GM18526 (cell line): Measurements from ENCODE around the gene C1QTNF5.

ENCODE experiments used
- POLR2A ChIP-seq: IDR thresholded peaks from 3 replicates; pipeline ENCODE4 v1.6.1; 2011; ENCODE audit not compliant: insufficient read length; ENCODE audit errors: extremely low read depth

Gene C1QTNF5

DNA sequence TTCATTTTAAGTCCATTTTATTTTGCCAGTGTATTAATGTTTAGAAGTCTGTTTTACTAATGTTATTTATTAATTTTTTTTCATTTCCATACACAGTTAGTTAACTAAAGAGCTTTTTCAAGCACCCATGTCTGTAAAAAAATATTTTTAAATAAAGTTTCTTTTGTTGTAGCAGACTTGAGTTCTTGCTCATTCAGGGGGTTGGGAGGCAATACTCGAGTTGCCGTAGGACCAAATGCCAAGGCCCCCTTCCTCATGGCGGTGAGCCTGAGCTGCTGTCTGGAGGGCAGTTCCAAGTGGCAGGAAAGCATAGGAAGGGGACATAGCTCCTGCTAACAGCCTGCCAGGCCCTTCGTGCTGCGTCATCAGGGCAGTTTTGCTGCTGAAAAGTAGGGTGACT lies 32.7 kb downstream of the C1QTNF5 start:
- no peak for TF ChIP-seq POLR2A

DNA sequence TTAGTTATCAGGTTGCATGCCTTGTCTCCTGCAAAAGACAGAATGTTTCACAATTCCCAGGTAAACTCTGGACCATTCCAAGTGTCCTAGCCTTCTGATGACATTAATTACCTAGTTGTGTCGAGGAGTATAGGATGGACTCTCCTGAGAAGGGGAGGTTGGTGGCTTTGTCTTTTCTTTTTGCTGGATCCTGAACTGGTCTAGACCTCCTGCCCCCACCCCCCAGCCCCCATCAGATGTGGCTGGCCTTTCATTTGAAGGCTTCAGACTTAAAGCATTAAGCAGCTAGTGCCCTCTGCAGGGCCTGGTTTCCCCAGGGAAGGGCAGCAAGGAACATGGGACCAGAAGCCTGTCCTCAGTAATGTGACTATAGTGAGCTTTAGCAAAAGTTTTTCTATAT lies 33.5 kb downstream of the C1QTNF5 start:
- TF ChIP-seq POLR2A: no peak

DNA sequence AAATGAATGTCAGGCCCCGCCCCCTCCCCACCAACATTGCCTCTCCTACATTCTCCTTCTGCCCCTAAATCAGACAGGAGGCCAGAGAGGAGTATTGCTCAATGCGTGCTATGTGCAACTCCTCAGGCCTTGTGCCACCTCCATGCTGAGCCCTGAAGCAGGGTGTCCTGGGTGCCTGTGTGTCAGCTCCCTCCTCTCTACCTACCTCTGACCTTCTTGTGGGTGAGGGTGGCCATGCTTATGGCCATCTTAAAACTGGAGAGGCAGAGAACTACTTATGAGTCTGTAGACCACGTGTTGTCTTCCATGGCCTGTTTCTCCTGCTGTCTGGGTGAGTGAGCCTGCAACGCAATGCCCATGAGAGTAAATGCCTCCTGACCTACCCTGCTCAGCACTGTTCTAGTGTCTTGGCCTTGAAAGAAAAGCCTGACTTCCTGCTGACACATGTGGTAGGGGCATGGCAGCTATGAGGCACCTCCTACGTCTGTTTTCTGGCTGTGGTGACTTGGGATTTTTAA lies 34.3 kb downstream of the C1QTNF5 start:
- no peak for TF ChIP-seq POLR2A

DNA sequence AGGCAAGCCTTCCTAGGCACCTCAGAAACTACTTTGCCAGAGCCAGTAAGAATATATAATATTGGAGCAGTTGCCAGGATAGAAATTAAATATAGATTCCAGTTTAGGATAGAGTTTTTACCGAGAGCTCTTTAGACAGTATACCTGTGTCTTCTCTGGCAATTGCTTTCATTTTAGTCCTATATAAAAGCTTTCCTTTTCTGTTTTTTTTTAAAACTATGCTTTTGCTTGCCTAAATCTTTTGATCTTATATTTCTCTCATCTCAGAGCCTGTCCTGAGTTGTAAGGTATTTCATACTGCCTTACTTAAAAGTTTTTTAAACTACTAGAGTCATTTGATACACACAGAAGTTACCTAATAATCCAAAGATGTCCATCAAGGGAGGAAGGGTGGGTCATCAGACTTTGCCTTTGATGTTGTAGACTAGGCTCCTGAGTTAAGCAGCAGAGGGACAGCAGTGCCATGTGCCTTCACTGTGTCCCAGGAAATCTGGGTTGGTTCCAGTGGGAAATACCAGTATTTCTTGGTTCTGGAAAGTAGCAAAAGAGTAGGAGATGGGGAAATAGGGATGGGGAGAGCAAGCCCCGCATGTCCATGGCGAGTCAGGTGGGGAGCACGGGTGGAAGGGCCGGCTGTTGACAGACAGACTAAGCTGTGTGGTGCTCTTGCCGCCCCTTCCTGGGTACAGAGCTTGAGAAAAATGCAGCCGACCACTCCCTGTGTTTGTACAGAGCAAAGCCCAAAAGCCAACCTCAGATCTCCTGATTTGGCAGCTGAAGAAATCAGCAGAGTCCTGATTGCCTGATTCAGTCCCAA lies 34.9 kb downstream of the C1QTNF5 start:
- no peak for TF ChIP-seq POLR2A

DNA sequence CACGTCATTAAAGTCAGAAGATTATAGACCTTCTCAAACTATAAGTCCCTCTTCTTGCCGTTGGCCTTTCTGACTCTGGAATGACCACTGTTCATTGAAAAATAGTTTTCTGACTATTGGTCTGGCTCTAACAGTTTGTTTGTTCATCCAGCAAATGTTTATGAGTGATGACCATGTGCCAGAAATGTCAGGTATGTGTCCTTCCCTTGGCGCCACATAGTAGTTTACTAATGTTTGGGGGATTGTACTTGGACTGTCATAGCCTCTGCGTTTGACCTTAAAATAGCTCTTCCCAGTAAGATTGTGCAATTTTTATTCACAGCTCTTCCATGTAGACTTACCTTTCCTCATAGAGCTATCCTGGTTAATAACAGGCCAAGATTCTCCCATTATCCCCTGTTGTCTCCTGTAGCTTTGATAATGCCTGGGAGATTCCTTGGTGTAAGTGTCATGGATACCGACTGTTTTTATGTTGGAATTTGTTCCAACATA lies 37.4 kb downstream of the C1QTNF5 start:
- no peak for TF ChIP-seq POLR2A

DNA sequence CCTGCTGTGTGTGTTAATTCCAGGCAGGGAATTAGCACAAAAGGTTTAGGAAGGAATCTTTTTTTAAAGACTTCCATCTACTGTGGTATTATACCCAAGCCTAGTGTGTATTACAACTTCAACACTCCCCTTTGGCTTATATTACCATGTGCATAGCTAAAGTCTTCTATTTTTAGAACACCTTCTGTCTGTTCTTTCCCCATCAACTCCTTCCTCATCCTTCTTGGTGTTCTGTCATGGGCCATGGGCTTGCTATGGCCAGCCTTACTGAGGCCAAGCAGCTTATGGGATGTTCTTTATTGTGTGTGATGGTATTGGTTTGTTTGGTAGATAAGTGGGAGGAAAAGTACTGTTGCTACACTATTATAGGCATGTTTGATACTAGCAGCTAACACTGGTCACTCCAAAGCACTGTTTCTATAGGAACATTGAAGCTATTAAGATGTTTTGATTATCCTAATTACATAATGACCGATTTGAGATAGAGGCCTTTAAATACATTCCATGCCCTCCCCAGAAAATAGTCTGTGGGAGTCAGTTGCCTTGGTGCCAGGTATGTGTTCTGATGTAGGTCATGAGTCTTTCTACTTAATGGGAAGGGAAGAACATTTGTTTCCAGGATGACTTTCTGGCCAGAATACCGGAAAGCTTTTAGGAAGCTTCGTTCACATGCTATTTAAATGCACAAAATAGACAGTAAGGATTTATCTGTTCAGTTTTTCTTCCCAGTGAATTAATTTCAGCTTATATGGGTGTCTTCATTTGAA lies 40.3 kb downstream of the C1QTNF5 start:
- TF ChIP-seq POLR2A: no peak

DNA sequence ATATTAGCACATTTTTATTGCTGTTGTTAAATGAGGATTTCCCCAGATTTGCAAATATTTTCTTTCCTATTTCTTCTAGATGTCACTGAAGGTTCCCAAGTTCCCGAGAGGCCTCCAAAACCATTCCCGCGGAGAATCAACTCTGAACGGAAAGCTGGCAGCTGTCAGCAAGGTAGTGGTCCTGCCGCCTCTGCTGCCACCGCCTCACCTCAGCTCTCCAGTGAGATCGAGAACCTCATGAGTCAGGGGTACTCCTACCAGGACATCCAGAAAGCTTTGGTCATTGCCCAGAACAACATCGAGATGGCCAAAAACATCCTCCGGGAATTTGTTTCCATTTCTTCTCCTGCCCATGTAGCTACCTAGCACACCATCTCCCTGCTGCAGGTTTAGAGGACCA lies 41.3 kb downstream of the C1QTNF5 start:
- no peak for TF ChIP-seq POLR2A

DNA sequence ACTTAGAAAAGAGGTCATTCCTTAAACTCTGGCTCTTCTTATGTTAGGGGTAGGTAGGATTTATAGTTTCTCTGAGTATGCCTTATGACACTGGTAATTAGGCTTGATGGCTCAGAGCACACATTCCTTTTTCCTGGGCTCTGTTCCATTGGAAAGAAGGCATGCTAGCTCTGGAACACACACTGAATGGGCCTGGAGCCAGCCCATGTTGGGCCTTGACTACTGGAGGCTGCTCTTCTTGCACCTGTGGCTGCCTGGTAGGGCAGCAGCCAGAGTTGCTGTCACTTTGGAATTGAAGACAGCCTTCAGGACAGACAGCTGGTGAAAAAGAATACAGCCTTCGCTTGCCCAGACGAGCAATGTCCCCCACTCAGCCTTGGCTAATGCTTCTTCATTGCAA lies 42.0 kb downstream of the C1QTNF5 start:
- no peak for TF ChIP-seq POLR2A

DNA sequence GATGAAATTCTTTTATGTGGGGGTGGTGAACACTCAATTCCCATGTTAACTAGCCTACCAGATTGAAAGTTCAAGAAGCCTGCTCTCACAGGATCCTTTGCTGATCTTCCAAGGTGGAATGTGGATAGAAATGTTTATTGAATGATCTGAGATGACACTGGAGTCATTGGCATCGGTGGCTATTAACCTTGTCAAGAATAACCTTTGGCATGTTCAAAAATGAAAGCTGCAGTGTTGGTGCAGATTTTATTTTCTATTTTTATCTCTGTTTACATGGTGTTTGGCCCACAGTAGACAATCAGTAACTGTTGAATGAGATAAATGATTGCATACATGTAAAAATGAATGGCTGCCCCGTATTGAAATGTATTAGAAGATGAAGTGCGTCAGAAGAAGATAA lies 42.7 kb downstream of the C1QTNF5 start:
- TF ChIP-seq POLR2A: no peak

DNA sequence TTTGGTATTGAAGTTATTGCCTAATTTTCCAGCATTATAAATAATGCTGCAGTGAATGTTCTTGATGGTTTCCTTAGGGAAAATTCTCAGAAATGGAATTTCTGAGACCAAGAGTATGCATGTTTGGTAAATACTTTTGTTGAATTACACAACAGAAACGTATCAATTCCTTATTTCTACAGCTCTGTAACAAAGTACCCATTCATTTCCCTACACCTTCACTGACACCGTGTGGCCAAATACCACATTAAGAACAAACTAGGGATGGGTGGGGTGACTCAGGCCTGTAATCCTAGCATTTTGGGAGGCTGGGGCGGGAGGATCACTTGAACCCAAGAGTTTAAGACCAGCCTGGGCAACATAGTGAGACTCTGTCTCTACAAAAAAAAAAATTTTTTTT lies 45.5 kb downstream of the C1QTNF5 start:
- TF ChIP-seq POLR2A: no peak

DNA sequence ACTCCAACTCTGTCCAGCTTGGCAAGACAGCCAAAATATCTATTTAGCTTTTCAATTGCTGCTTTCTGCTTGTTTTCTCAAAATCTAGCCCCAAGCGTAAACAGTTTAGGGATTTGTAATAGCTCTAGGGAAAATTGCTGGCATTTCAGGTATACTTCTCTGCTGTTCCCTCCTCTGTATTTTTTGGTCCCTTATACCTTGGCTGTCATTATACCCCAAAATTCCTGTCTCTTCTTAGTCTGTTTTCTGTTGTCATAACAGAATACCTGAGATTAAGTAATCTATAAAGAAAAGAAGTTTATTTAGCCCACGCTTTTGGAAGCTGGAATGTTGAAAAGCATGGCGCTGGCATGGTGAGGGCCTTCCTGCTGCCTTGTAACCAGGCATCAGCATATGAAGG lies 47.2 kb downstream of the C1QTNF5 start:
- TF ChIP-seq POLR2A: no peak

DNA sequence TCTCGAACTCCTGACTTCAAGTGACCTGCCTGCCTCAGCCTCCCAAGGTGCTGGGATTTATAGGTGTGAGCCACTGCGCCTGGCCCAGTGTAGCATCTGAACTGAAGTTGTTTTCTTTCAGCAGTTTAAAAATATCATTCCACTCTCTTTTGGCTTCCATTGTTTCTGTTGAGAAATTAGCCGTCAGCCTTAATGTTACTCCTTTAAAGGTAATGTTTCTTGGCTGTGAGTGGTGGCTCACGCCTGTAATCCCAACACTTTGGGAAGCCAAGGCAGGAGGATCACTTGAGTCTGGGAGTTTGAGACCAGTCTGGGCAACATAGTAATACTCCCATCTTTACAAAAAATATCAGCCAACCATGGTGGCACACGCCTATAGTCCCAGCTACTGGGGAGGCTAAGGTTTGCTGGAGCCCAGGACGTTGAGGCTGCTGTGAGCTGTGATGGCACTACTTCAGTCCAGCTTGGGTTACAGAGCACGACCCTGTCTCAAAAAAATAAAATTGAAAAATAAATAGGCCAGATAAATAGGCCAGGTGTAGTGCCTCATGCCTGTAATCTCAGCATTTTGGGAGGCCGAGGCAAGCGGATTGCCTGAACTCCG lies 49.7 kb downstream of the C1QTNF5 start:
- no peak for TF ChIP-seq POLR2A
